HK-2 (cell line): Measurements from ENCODE around the gene WDR91.
"Not testable (repeated sequence)": the region's sequence is repeated elsewhere in the genome, so short reads cannot be mapped to it uniquely, and the experiment has no call there.

Experiments
- DNase-seq: peaks from one replicate; pipeline ENCODE4 v3.0.0-alpha.2; 2018; ENCODE audit not compliant: unreplicated experiment

WDR91 gene

GRCh38 chr7:135233570-135233969, 22.2 kb upstream of the WDR91 start, which contains the start of gene STRA8:
STRA8 (plus strand) TSS chr7:135233838; CDS start chr7:135240525, 6,687 bp downstream.
- no peak for DNase-seq

- DNase-seq, result no peak
These were observed 21.4 kb upstream of the WDR91 start for GRCh38 chr7:135232720-135233119.

- DNase-seq, result no peak
These were observed 20.8 kb upstream of the WDR91 start for GRCh38 chr7:135232087-135232486.

- no peak for DNase-seq
These were observed 20.4 kb upstream of the WDR91 start for GRCh38 chr7:135231686-135232085.

GRCh38 chr7:135224027-135224426, 12.7 kb upstream of the WDR91 start:
- no peak for DNase-seq

GRCh38 chr7:135217645-135218509, 6.6 kb upstream of the WDR91 start:
- DNase-seq, result no peak

- DNase-seq, result no peak
These were observed 4.4 kb upstream of the WDR91 start for GRCh38 chr7:135215698-135216097.

- no peak for DNase-seq
These were observed 3.9 kb upstream of the WDR91 start for GRCh38 chr7:135215180-135215579.

- no peak for DNase-seq
These were observed 2.5 kb upstream of the WDR91 start for GRCh38 chr7:135213831-135214230.

GRCh38 chr7:135211946-135212685, 790 bp upstream of the WDR91 start:
- DNase-seq, result not testable (repeated sequence)

- no peak for DNase-seq
These were observed 493 bp downstream of the WDR91 start for GRCh38 chr7:135210888-135211178.

- DNase-seq, result no peak
These were observed 2.0 kb downstream of the WDR91 start for GRCh38 chr7:135209225-135209834.

- no peak for DNase-seq
These were observed 3.1 kb downstream of the WDR91 start for GRCh38 chr7:135208102-135208793.

- DNase-seq, result no peak
These were observed 3.8 kb downstream of the WDR91 start for GRCh38 chr7:135207406-135208101.

- no peak for DNase-seq
These were observed 4.4 kb downstream of the WDR91 start for GRCh38 chr7:135206941-135207391.

- no peak for DNase-seq
These were observed 5.5 kb downstream of the WDR91 start for GRCh38 chr7:135205850-135206249.

GRCh38 chr7:135204876-135205275, 6.5 kb downstream of the WDR91 start:
- DNase-seq, result no peak

- DNase-seq, result no peak
These were observed 7.0 kb downstream of the WDR91 start for GRCh38 chr7:135204341-135204749.

- DNase-seq, result no peak
These were observed 10.0 kb downstream of the WDR91 start for GRCh38 chr7:135201350-135201749.

- DNase-seq, result no peak
These were observed 10.4 kb downstream of the WDR91 start for GRCh38 chr7:135200821-135201331.

GRCh38 chr7:135199439-135199838, 11.9 kb downstream of the WDR91 start:
- DNase-seq, result no peak
